Measurements from ENCODE around the gene CNGA3.
A peak's percentile ranks its signal among the peaks of the same experiment; 100 is the strongest.
"Not testable (repeated sequence)": the region's sequence is repeated elsewhere in the genome, so short reads cannot be mapped to it uniquely, and the experiment has no call there.

CNGA3 gene

GRCh38 chr2:98300141-98300874, 45.9 kb upstream of the CNGA3 start:
- H3K4me1 Mint-ChIP-seq: peaks cover 32% of the 10 kb centered on the region
- no peaks in the 10 kb centered on the region for H3K9me3 Mint-ChIP-seq
- H3K4me3 Mint-ChIP-seq: no peak overlapping the region
- peaks cover 19% of the 10 kb centered on the region for H3K27me3 Mint-ChIP-seq (ENCODE audit: low read depth, poor library complexity)
- no peak for TF ChIP-seq CTCF (IDR thresholded peaks at IDR 0.05)
- no peaks in the 10 kb centered on the region for H3K36me3 Mint-ChIP-seq (ENCODE audit: low read depth)
- H3K27ac Mint-ChIP-seq: peak overlapping the region; percentile 83
- DNase-seq: no peak

GRCh38 chr2:98301469-98301868, 44.8 kb upstream of the CNGA3 start:
- Mint-ChIP-seq H3K36me3 (ENCODE audit: low read depth) (no peaks in the 10 kb centered on the region), H3K4me3 (no peak overlapping the region), H3K4me1 (peaks cover 27% of the 10 kb centered on the region), H3K9me3 (no peaks in the 10 kb centered on the region), H3K27ac (no peak overlapping the region), H3K27me3 (ENCODE audit: low read depth, poor library complexity) (peaks cover 24% of the 10 kb centered on the region)
- TF ChIP-seq CTCF (IDR thresholded peaks at IDR 0.05): no peak
- no peak for DNase-seq

GRCh38 chr2:98307131-98307696, 39.0 kb upstream of the CNGA3 start:
- DNase-seq, H3K4me1 Mint-ChIP-seq: not testable (repeated sequence)
- H3K27me3 Mint-ChIP-seq (ENCODE audit: low read depth, poor library complexity): peaks cover 25% of the 10 kb centered on the region

GRCh38 chr2:98308068-98308467, 38.2 kb upstream of the CNGA3 start:
- H3K27ac Mint-ChIP-seq: no peak overlapping the region
- H3K4me3 Mint-ChIP-seq: no peak overlapping the region
- H3K36me3 Mint-ChIP-seq (ENCODE audit: low read depth): no peaks in the 10 kb centered on the region
- H3K9me3 Mint-ChIP-seq: no peaks in the 10 kb centered on the region
- no peak for TF ChIP-seq CTCF (IDR thresholded peaks at IDR 0.05)
- no peak for DNase-seq
- H3K4me1 Mint-ChIP-seq: no peaks in the 10 kb centered on the region
- peaks cover 25% of the 10 kb centered on the region for H3K27me3 Mint-ChIP-seq (ENCODE audit: low read depth, poor library complexity)

More at GRCh38 chr2:98307131-98307696, 39.0 kb upstream of the CNGA3 start:
- not testable (repeated sequence) for H3K4me3 Mint-ChIP-seq; H3K27ac Mint-ChIP-seq; H3K36me3 Mint-ChIP-seq (ENCODE audit: low read depth); H3K9me3 Mint-ChIP-seq

- Mint-ChIP-seq H3K27ac (no peak overlapping the region), H3K27me3 (ENCODE audit: low read depth, poor library complexity) (peaks cover 25% of the 10 kb centered on the region), H3K4me1 (no peaks in the 10 kb centered on the region), H3K4me3 (no peak overlapping the region), H3K9me3 (no peaks in the 10 kb centered on the region), H3K36me3 (ENCODE audit: low read depth) (no peaks in the 10 kb centered on the region)
- TF ChIP-seq CTCF (IDR thresholded peaks at IDR 0.05): no peak
- DNase-seq: no peak
Observed at GRCh38 chr2:98308532-98308931, 37.7 kb upstream of the CNGA3 start.

GRCh38 chr2:98309580-98309979, 36.7 kb upstream of the CNGA3 start:
- no peaks in the 10 kb centered on the region for H3K4me1 Mint-ChIP-seq
- no peaks in the 10 kb centered on the region for H3K36me3 Mint-ChIP-seq (ENCODE audit: low read depth)
- no peak overlapping the region for H3K27ac Mint-ChIP-seq
- H3K27me3 Mint-ChIP-seq (ENCODE audit: low read depth, poor library complexity): peaks cover 25% of the 10 kb centered on the region
- DNase-seq: no peak
- no peak overlapping the region for H3K4me3 Mint-ChIP-seq
- no peaks in the 10 kb centered on the region for H3K9me3 Mint-ChIP-seq
- TF ChIP-seq CTCF (IDR thresholded peaks at IDR 0.05): no peak
